Hindlimb muscle (tissue), 1 donor: ENCODE data around the gene CYP46A1. TPM values are rescaled to one million over a fixed set of nuclear protein-coding genes. Genes with fewer than 3 reads are reported as not detected.

ENCODE experiments used
- DNase-seq: peaks from one replicate; pipeline ENCODE4 v3.0.0-alpha.2; 2013
- polyA plus RNA-seq: library from polyadenylated mRNA; unstranded; fragments of 120-200 nt; gene quantifications from one replicate; pipeline ENCODE4 v1.2.1, GENCODE V29; 2013; ENCODE audit not compliant: insufficient read length

The CYP46A1 gene
- polyA plus RNA-seq, 1 donor: 4.8 TPM

DNA sequence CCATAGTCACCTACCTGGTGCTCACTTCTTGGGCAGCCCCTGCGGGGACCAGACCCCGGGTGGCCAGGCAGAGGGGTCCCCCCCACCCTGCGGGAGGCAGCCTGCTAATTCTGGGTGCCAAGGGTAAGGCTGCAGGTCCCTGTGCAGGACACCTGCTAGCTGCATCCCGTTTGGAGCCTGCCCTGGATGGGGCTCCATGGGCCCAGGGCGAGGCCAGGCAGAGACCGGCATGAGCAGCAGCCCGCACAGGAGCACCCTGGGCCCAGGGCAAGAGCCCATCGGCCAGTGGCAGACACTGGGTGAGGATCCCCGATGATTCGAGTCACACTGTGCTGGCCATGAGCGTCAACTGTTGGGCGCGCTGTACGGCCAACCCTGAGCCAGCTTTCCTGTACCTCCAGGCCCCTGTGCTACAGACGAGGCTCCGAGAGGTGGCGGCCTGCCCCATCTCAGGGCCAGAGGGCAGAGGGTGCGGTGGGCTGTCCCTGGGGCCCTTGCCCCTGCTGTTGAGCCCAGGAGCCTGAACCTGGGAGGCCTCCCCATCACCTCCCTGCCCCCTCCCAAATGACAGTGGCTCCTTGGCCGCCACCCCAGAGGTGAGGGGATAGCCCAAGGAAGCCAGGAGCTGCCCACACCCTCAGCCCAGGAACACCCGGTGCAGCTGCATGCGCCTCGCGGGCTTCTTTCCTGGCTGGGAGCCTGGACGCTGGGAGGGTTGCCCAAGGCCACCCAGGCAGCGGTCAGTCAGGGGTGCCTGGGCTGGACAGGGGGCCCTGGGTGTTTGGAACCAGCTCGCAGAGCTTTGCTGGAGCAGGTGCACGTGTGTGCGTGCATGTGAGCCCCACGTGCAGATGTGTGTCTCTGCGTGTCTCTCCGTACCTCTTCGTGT, 47.7 kb downstream of the CYP46A1 start:
- no peak for DNase-seq

DNA sequence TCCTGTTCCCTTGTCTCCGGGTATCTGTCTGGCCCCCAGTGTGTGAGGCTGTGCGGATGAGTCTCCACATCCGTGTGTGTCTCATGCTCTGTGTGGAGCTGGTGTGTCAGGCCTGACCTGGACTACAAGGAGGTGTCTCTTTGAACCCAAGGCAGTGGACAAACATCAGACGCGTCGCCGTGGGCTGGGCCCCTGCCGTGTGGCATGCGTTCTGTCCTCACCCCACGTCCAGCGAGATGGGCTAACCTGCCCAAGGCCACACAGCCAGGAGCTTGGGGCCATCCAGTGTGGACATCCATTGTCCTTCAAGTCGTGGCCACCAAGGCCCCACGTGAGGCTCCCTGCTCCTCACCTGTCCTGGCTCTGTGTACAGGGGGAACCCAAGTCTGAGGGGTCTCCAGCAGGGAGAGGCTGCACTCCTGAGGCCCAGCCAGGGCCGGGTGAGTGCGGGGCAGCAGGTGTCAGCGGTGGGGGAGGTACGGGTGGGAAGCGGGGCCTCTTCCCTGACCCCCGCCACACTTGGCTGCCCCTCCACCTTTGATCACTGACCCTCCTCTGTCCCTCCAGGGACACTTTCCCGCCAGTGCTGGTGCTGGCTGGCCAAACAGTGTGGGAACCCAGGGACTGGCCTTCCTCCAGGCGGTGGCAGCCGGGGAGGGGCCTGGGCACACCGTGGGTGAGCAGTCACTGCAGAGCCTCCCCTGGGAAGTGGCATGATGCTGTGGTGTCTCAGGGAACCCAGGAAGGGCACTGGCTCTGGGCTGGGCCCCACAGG, 48.5 kb downstream of the CYP46A1 start:
- no peak for DNase-seq

DNA sequence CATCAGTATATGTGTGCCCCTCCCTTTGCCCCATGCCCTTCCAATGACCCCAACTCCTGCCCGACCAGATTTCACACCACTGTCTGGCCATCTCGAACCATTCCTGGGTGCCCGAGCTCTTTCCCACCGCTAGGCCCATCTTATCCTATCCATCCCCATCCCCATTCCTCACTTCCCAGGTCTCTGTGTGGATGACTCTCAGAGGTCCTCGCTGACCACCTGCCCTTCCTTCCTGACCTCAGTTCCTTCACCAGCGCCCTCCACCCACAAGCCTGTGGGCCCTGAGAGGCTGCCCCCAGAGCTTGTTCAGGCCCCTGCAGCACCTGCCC, 49.1 kb downstream of the CYP46A1 start:
- no peak for DNase-seq

DNA sequence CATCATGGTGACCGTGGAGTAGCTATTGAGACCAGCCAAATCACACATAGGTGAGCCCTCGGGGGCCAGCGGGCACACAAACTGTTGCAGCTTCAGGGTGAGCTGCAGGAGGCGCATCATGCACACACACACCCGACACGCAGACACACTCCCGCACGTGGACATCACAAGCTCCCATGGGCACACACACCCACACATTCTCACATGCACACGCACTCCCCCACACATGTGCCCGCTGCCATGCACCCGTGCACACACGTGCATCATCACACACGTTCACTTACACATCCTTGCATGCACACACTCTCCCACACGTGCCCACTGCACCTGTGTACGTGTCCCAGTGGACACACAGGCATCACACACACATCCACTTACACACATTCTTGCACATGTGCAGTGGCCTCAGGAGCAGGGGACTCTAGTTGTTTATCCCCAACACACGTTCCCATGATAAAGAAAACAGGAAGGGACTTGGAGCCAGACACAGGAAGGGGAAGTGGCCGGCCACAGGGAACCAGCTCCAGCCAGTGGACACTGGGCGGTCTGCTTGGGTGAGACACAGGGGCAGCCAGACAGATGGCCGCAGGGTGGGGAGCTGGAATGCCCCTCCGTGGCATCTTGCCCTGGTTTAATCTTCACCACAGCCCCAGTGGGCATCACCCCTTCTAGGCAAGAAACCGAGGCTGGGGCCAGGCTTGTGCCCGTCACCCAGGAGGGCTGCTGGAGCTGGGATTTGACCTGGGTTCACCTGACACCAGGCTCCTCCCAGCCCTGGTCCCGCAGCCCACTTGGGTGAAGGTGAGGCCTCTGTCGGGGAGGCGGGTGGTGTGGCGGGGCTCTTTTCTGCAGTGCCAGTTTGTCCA, 49.7 kb downstream of the CYP46A1 start:
- DNase-seq: no peak

DNA sequence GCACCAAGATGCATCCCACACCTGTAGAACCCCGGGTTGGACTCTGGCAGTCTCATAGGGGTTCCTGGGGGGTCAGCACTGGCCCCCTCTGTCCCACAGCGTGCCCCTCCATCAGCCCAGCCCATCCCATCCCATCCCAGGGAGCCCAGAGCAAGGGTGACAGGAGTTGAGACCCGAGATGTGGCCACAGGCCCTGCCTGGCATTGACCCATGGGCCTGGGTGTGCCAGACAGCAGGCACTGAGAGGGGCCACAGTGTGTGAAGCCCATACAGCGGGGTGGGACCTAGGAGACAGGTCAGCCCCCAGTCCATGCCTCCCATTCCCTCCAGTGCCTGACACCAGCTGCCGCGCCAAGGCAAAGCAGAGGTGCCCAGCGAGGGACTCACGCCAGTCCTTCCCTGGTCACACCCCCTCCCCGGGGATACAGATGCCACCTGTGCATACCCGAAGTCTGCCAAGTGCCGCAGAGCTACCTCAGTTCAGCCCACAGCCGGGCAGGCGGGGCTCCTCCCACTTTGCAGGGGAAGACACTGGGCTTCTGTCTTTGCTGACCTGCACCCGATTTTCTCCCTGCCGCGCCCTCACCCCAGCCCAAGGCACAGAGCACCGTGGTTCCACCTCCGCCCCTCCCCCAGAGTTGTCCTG, 50.4 kb downstream of the CYP46A1 start:
- DNase-seq: no peak

DNA sequence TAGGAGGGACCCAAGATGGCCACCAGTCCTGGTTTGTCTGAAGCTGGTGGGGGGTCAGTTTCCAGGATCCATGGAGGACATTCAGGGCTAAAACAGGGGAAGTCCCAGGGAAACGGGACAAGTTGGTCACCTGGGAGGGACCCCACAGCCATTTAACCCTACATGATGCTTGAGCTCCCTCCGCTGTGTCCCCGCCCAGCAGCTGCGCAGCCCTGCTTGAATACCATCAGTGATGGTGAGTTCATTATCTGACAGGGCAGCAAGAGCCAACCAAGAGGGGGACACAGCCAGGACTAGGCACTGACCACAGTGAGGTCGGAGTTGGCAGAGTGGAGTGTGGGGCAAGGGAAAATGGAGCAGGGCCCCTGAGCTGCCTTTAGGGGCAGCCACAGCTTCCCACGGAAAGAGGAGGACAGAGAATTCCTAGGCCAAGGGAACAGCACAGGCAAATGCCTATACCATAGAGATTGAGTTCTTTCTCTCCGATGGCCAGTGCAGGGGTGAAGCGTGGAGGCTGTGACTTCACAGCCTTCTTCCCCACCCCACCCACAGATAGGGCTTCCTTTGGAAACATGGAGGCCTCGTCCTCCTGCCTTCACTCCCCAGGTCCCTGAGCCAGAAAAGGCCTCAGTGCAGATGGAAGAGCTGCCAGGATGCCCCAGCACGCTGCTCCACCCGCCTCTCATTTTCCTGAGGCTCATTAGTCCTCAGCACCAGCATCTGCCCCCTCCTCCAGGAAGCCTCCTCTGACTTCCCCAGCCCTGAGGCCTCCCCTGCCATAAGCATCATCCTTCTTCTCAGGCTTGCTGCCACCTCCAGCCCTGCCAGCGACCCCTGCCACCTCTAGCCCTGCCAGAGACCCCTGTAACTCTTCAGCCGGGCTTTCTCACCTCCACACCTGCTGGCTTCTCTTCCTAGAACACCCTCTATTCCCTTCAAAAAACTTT, 51.4 kb downstream of the CYP46A1 start:
- DNase-seq: no peak

DNA sequence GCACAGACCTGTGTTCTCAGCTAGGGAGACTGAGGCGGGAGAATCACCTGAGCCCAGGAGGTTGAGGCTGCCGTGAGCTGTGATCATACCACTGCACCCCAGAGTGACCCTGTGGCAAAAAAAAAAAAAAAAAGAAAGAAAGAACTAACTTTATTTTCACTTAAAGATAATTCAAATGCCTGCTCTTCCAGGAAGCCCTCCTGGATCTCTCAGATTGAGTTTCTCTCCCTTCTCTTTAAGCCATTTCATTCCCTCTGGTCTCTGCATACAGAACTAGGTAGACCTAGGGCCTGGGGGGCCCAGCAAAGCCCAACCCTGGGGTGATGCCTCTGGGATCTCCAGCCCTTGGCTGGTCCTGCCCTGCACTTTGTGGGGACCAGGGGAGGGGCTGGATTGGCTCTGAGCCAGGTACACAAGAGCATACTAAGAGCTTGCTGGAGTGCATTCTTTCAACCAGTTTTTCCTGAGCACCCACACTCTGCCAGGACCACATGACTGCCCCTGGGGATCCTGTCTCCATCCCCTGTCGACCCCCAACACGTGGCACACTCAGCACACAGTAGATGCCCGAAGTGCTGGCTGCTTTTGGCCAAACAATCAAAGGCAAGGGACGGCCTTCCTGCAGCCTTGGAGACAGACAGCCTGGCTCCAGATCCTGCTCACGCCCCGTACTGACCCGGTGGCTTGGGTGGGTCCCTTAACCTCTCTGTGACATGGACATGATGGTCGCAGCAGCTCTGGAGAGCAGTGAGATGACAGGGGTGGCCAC, 52.7 kb downstream of the CYP46A1 start:
- DNase-seq: no peak

DNA sequence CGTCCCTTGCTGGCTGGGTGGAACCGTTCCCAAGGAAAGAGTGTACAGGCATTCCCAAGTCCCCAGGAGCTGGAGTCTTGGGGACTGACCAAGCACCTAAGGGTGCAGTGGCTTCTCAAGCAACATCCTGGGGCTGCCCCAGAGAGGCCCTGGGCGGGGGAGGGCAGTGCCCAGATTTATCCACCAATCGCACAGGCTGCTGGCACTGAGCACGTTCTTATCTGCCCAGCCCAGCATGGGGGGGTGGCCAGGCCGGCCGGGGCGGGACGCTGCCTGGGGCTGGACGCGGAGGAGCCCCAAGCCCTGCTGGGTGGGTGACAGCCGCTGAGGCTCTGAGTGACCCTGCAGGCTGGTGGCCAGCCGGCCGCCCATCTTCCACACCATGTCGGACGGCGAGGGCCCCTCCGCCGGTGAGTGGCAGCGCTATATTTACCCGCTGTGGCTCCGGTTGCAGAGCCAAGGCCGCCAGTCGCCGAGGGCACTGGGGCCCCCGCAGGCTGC, 53.4 kb downstream of the CYP46A1 start:
- DNase-seq: no peak

DNA sequence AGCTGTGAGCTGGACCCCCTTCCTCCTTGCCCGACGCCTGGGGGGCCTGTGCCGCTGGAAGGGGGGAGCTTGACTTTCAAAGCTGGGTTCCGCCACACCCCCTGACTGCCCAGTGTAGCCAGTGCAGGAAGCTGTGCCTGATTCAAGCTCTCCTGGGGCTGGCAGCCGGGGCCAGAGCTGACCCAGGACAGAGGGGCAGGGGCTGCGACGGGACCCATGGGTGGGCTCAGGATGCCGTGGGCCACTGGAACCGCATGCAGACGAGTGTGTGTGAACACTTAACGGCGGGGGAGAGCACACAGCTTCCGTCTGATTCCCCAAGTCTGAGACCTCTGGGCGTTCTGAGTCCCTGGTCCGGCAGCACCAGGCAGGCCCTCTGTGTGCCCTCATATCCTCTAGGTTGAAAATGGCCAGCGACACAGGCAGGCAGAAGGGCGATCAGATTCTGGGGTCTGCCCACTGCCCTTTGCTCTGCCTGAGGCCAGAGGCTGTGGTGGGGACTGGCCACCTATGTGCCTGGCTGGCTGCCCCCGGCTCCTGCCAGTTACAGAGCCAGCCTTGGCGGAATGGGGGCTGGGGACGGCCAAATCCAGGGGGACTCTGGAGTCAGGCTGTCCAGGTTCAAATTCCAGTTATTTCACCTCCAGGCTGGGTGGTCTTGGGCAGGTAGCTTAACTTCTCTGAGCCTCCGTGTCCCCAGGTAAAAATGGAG, 54.0 kb downstream of the CYP46A1 start:
- DNase-seq: no peak

DNA sequence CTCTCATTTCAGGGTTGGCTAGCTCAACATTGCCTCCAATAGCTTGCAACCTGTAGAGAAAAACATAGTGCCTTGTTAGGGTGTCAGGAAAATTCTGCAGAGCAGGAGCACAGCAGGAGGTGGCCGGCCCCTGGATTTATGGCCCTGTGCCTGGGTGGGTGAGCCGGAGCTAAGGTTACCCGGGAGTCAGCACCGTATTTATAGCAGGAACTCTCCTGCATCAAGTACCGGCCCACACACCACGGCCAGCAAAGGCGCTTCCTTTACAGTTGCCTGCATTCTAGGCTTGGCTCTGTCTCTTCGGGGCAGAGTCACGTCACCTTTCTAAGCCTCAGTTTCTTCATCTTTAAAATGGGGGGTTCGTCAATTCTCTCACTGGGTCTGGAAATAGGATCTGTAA, 56.3 kb downstream of the CYP46A1 start:
- no peak for DNase-seq

DNA sequence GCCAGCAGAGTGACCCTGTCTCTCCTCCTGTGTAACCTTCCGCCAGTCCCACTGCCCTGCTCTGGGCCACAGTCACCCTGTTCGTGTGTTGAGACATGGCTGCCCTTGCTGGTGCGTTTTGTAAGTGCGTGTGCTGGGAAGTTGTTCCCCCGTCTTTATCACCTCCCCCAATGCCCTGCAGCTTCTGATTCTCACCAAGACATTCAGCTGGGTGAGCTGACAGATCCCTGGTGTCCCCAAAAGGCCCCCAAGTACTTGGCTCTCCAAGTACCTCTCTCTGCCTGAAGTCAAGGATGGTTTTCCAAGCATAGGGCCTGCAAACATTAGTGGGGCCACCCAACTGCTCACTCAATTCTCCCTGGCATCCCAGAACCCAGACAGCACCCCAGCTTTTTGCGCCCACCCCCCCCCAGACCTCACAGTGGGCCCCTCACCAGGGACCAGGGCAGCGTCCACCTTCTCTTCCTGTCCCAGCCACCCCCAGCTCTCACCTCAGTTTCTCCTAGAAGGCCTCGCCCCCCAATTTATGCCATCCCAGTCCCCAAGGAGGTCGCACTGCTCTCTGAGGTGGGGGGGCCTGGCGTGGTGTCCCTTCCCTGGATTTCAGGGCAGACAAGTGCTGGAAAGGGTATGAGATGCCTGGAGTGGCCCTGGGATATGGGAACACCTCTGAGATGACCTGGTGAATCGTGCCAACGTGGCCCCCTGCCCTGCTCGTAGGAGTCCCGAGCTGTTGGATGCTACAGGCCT, 57.3 kb downstream of the CYP46A1 start:
- DNase-seq: no peak

DNA sequence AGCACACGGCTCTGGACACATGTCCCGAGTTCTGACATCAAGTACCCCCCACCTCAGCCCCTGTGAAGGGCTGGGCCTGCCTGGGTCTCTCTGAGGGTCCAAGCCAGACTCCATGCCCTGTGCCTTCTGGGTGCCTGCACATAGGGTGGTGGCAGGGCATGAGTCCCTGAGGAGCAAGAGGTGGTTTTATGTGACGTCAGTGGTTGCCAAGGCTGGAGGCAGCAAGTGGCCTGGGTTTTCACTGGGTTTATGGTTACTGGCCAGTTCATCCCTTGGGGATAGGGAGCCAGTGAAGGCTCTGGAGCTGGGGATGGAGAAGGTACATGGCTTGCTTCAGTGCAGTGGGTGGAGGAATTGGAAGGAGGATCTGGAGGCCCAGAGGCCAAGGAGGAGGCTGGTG, 58.0 kb downstream of the CYP46A1 start:
- DNase-seq: no peak

DNA sequence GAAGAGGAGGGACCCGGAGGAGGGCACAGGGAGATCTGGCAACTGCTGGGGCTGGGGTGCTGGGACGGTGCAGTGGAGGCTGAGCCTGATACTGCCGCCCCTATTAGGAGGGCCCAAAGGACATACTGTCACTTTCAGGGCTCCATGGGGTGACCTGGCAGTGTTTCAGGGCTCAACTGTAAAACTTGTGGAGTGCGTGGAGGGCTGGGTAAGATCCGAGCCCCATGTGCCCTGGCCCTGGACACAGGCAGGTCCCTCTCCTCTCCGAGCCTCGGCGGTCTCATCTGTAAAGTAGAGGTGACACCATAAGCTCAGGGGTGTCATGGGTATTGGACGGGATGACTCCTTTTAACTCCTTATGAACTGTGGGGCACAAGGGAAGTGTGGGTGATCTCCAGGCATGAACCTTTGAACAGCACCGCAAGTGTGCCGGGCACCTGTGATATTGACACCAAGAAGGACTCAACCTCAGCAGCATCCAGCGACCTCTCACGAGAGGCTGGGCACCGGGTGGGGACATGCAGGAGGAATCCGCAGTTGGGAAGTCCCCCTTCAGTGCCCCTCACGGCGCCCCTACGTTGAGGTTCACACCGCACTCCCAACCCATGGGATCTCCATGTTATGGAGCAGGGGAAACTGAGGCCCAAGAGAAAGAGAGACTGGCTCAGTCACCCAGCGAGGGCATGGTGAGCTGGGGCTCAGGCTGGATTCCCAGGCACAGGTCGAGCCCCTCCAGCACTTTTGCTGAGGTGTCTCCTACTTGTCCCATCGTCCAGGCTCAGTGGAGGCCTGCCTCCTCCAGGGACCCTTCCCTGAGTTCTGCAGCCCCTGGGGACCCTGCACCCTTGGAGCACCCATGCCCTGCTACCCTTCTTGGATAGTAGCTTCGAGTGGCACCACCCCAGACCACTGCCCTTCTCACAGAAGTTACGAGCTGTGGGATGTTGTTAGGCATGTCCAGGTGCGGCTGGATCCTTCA, 58.7 kb downstream of the CYP46A1 start:
- no peak for DNase-seq

DNA sequence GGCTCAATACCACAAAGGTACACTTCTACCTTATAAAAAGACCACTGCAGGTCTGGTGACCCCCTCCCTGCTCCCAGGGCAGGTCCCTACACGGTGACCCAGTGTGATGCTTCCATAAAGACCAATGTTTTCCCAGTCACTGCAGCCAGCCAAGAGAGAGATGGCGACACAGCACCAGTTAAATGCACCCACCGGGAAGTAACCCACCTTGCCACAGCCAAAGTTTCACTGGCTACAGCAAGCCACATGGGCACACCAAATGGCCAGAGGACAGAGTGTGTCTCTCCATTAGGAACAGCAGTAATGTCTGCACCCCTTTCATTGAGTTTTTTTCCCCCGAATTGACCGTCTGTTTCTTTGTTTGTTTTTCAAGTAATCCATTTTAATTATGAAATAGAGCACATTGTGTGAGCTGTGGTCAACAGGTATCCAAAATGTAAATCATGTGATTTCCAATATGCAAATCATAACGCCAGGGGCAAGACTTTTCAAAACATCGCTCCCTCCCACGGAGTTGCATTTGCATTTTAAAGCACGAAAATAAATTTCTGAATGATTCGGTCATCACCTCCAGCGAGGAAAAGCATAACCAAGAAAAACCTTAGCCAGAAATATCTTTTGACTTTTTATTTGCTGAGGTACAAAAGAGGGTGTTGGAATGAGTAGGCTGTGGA, 60.2 kb downstream of the CYP46A1 start:
- no peak for DNase-seq

DNA sequence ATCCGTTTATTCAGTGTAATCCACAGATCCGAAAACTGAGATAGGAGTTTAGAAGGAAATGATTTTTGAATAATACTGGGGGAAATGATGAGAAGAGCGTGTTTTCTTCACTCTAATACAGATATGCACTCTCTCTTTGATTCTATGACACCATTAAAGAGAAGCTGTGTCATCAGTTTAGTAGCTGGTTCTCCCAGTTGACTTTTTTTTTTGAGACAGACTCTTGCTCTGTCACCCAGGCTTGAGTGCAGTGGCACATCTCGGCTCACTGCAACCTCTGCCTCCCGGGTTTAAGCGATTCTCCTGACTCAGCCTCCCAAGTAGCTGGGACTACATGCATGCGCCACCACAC, 60.8 kb downstream of the CYP46A1 start:
- no peak for DNase-seq

DNA sequence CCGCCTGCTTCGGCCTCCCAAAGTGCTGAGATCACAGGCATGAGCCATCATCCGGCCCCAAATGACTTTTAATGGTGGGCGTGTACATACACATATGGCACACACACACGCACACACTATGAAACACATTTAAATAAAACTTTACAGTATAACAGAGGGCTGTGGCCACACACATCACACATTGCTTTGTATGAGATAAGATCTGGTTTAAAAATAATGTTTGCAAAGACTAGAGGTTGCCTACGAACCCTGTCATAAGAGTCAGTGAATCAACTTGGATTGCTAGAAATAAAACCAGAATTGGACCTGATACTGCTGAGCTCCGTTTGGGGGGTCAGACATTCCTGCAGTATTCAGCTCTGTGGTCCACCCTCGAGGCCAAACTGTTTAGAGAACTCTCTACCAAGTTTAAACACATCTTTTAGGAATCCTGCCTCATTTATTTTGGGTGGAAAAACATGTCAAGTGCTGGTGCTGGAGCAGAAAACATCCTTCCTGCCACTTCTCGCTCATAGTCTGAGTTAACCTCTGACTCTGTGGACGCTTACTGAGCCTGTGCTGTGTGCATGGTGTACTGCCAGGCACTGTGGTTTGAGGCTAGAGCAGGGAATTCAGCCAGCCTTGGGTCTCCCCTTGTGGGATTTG, 61.3 kb downstream of the CYP46A1 start:
- no peak for DNase-seq

DNA sequence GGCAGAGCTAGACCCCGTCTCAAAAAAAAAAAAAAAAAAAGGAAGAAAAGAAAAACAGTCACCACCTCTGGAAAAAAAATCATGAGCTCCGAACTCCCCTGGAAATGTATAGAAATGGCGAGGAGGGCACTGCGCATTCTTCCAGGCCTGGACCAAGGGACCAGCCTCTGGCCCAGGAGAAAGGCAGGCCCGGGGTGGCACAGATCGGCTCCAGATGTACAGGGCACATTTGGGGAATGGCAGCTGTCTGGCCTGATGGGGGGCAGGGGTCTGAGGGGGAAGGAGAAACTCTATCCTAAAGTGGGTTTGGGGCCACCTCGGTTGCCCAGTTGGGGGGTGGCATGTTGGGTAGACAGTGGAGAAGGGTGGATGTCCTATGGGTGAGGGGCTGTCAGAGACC, 63.1 kb downstream of the CYP46A1 start:
- DNase-seq: no peak
